ENCODE data around the gene SIVA1.

The SIVA1 gene

GRCh38 chr14:104772707-104773504, 20.0 kb downstream of the SIVA1 start:
- no peak overlapping the region; the same call in 1 of the 2 replicates for H3K27ac ChIP-seq
- TF ChIP-seq CTCF (conservative IDR thresholded peaks at IDR 0.05) = no peak

GRCh38 chr14:104773505-104774452, 20.8 kb downstream of the SIVA1 start:
- H3K27ac ChIP-seq = peak overlapping the region; percentile 73
- TF ChIP-seq CTCF (conservative IDR thresholded peaks at IDR 0.05) = no peak

GRCh38 chr14:104774453-104775072, 21.6 kb downstream of the SIVA1 start:
- no peak for TF ChIP-seq CTCF (conservative IDR thresholded peaks at IDR 0.05)
- peak overlapping the region; percentile 73 for H3K27ac ChIP-seq

GRCh38 chr14:104775073-104775489, 22.1 kb downstream of the SIVA1 start:
- no peak for TF ChIP-seq CTCF (conservative IDR thresholded peaks at IDR 0.05)
- H3K27ac ChIP-seq = peak overlapping the region; percentile 73

GRCh38 chr14:104776481-104776880, 23.5 kb downstream of the SIVA1 start:
- no peak for TF ChIP-seq CTCF (conservative IDR thresholded peaks at IDR 0.05)
- no peak overlapping the region for H3K27ac ChIP-seq

- H3K27ac ChIP-seq = no peak overlapping the region
- no peak for TF ChIP-seq CTCF (conservative IDR thresholded peaks at IDR 0.05)
Measured at GRCh38 chr14:104776961-104777807, 24.2 kb downstream of the SIVA1 start.
